ENCODE measurements around the gene IFI35.

Gene IFI35

GRCh38 chr17:42980274-42980765, 26.3 kb upstream of the IFI35 start, which contains the start of gene RUNDC1 (continued):
- TF ChIP-seq KLF9 (tag by site-specific recombination; IDR thresholded peaks at IDR 0.05; ENCODE audit: low read depth) (peak; percentile 97), ZNF654 (tag by site-specific recombination; IDR thresholded peaks at IDR 0.05; ENCODE audit: low read depth) (no peak), GLIS1 (tag by site-specific recombination; IDR thresholded peaks at IDR 0.05) (peak; percentile 82), ZNF837 (tag by site-specific recombination; IDR thresholded peaks at IDR 0.05) (no peak), ZNF266 (tag by site-specific recombination; IDR thresholded peaks at IDR 0.05; ENCODE audit: low read depth) (no peak), ZEB2 (tag by site-specific recombination; IDR thresholded peaks at IDR 0.05) (peak; percentile 22; the same call in 1 of the 2 replicates), SALL2 (tag by site-specific recombination; IDR thresholded peaks at IDR 0.05; ENCODE audit: borderline replicate concordance) (no peak), PRDM2 (tag by site-specific recombination; IDR thresholded peaks at IDR 0.05; ENCODE audit: borderline replicate concordance) (no peak), ZSCAN30 (tag by site-specific recombination; IDR thresholded peaks at IDR 0.05) (no peak), ZNF830 (tag by site-specific recombination; IDR thresholded peaks at IDR 0.05; ENCODE audit: low read depth) (no peak), KLF7 (tag by site-specific recombination; IDR thresholded peaks at IDR 0.05; ENCODE audit: borderline replicate concordance) (peak; percentile 28; the same call in 1 of the 2 replicates), ZNF426 (tag by site-specific recombination; IDR thresholded peaks at IDR 0.05) (no peak), ZNF521 (tag by site-specific recombination; IDR thresholded peaks at IDR 0.05) (no peak), KLF10 (tag by site-specific recombination; IDR thresholded peaks at IDR 0.05) (peak; percentile 97), YY2 (tag by site-specific recombination; IDR thresholded peaks at IDR 0.05) (peak; percentile 91), ZNF184 (tag by site-specific recombination; IDR thresholded peaks at IDR 0.05) (no peak), ZNF146 (tag by site-specific recombination; IDR thresholded peaks at IDR 0.05) (no peak), ZNF416 (tag by site-specific recombination; IDR thresholded peaks at IDR 0.05) (no peak), ZNF311 (tag by site-specific recombination; IDR thresholded peaks at IDR 0.05; ENCODE audit: borderline replicate concordance) (no peak), ZFP69B (tag by site-specific recombination; IDR thresholded peaks at IDR 0.05) (no peak), HOXD13 (CRISPR knock-in tag; IDR thresholded peaks at IDR 0.05; ENCODE audit: borderline replicate concordance) (no peak), TRIM28 (IDR thresholded peaks at IDR 0.05; ENCODE audit: borderline replicate concordance, low read length) (no peak; the same call in 1 of the 2 replicates), ZNF449 (tag by site-specific recombination; IDR thresholded peaks at IDR 0.05) (no peak), ZFP41 (tag by site-specific recombination; IDR thresholded peaks at IDR 0.05; ENCODE audit: borderline replicate concordance) (no peak), ZNF548 (tag by site-specific recombination; IDR thresholded peaks at IDR 0.05) (no peak), ZBTB7A (tag by site-specific recombination; IDR thresholded peaks at IDR 0.05; ENCODE audit: low read depth) (peak; percentile 37; the same call in 1 of the 2 replicates), ZNF658 (tag by site-specific recombination; IDR thresholded peaks at IDR 0.05) (no peak), ZNF76 (tag by site-specific recombination; IDR thresholded peaks at IDR 0.05; ENCODE audit: borderline replicate concordance, low read depth) (no peak; the same call in 1 of the 2 replicates), ZBTB26 (tag by site-specific recombination; optimal IDR thresholded peaks at IDR 0.05) (peak; percentile 82)
- TF ChIP-seq, protein P1, sequence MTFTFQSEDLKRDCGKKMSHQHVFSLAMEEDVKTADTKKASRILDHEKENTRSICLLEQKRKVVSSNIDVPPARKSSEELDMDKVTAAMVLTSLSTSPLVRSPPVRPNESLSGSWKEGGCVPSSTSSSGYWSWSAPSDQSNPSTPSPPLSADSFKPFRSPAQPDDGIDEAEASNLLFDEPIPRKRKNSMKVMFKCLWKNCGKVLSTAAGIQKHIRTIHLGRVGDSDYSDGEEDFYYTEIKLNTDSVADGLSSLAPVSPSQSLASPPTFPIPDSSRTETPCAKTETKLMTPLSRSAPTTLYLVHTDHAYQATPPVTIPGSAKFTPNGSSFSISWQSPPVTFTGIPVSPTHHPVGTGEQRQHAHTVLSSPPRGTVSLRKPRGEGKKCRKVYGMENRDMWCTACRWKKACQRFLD (tag by site-specific recombination; IDR thresholded peaks at IDR 0.05), result no peak
- TF ChIP-seq, protein P2, sequence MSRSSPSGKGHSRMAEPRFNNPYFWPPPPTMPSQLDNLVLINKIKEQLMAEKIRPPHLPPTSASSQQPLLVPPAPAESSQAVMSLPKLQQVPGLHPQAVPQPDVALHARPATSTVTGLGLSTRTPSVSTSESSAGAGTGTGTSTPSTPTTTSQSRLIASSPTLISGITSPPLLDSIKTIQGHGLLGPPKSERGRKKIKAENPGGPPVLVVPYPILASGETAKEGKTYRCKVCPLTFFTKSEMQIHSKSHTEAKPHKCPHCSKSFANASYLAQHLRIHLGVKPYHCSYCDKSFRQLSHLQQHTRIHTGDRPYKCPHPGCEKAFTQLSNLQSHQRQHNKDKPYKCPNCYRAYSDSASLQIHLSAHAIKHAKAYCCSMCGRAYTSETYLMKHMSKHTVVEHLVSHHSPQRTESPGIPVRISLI (tag by site-specific recombination; IDR thresholded peaks at IDR 0.05), result no peak

Measured in HEK293 (cell line).